ENCODE data around the gene TNFAIP1. TPM values are rescaled to one million over a fixed set of nuclear protein-coding genes. Genes with fewer than 3 reads are reported as not detected.

Gene TNFAIP1
- total RNA-seq, 1 donor from 2014 or later = 36.8 TPM

DNA sequence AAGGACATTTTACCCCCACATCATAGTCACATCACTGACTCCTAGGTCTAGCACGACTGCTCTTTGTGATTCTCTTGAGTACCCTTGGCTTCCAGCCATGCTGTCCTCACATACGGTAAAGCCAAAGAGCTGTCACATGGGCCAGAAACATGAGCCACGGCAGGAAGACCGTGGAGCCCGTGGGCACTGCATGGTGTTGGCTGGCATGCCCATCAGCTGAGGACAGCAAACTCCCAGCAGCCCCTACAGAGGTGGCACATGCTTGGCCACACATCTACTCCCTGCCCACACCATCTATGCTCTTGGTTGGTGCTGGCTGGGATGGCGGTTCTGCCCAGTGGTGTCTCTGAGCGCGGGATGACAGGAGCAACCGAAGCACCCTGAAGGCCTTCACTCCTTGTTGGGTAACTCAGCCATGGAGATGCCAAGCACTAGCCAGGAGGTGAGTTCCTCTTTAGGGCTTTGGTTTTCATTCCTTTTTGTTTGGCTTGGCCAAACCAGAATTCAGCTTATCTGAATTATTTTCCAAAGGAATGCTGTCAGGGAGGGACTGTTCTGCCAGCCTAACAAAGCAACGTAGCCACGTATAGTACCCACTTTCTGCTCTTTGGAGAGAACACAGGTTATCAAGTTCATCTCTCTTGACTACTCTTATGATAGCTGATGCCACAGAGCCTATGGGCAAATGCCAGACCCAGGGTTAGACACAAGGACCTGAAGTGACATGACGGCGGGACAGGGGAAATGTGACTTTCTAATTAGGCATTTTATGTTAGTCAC lies 10.0 kb downstream of the TNFAIP1 start:
- DNase-seq (ENCODE audit: low spot score) = no peak

- DNase-seq (ENCODE audit: low spot score) = no peak
These were observed 10.6 kb downstream of the TNFAIP1 start for GRCh38 chr17:28346199-28346580.

DNA sequence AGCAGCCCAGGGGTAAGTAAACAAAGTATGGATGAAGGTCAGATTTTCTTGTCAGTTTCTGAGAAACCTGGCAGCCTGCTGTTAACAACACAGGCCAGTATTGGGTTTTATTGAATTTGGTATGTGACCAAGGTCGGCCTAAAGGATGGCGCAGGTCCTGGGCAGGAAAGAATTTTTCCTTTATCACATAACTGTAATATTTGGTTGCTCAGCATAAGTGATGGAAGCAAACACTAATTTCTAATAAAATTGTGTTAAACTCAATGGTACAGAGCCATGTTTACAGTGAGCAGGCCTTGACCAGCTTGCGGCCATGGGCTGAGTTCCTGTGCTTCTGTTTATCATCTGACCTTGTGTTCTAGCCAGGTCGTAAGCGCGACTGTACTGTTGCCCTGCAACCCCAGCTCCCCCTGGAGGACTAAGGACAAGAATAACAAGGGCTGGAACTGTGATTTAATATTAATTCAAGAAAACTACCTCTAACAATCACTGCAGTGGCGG lies 11.2 kb downstream of the TNFAIP1 start:
- DNase-seq (ENCODE audit: low spot score) = no peak

- no peak for DNase-seq (ENCODE audit: low spot score)
These were observed 11.8 kb downstream of the TNFAIP1 start for GRCh38 chr17:28347261-28347891.

GRCh38 chr17:28348979-28349378 lies 13.4 kb downstream of the TNFAIP1 start:
- DNase-seq (ENCODE audit: low spot score) = no peak

DNA sequence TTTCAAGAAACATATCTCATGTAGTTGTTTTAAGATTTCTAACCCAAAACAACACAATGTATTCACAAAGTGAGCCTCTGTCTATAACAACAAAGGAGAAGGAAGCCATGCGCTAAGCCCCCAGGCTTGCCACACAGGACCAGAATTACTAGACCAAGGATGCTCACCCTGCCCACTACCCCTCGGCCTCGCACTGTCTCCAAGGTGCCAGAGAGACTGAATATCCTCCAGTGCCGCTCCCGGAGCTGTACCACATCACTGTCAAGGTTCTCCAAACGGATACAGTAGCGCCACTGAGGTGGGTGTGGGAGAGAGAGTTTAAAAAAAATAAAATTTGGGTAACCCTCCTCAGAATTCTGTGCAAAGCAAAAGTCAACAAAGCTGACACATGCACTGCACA lies 14.7 kb downstream of the TNFAIP1 start:
- DNase-seq (ENCODE audit: low spot score) = no peak

DNA sequence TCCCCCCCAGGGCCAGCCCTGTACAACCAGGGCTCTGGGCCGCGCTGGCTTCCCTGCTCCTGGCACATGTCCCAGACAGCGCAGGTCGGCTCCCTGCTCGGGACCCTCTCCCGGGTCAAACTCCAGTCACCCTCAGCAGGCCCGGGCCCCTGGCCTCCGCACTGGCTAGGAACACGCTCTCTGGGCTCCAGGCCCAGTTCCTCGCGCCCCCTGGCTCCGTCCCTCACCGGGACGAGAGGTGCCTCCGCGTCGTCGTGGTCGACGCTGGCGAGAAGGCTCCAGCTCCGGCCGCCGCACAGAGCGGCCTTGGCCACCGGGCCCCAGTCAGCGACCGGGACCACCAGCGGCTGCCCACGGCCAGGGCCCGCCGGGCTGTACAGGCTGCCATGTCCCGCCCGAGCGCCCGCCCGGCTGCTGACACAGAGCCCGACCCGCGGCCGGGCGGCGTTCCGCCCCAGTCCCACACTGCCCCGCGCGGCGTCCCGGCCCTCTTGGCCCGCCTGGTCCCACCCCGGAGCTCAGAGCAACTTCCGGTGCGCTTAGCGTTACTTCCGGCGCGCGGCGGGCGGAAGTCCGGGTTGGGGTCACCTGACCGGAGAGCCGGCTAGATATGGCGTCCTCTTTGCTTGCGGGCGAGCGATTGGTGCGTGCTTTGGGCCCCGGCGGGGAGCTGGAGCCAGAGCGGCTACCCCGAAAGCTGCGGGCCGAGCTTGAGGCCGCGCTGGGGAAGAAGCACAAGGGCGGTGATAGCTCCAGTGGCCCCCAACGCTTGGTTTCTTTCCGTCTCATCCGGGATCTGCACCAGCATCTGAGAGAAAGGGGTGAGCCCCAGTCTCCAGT lies 21.7 kb downstream of the TNFAIP1 start, which contains the start of gene POLDIP2:
Gene POLDIP2, minus strand, starts transcription at position 467 of the 840 bp plus-strand sequence. Its CDS starts 79 bp downstream, at position 388.
- DNase-seq (ENCODE audit: low spot score) = peak; percentile 96

DNA sequence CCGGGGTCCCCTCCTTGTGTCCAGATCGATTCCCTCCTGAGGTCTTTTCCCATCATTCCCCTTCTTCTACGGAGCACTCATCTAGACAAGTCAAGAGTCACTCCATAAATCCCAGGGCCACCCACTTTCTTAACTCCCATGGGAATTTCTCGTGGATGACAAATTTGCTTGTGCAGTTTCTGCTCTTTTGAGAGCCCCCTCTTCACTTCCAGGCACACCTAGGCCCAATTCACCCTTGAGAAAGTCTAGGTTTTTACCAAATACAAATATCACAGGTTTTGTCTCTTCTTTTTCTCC lies 22.3 kb downstream of the TNFAIP1 start:
- DNase-seq (ENCODE audit: low spot score) = no peak

- no peak for DNase-seq (ENCODE audit: low spot score)
These were observed 27.6 kb downstream of the TNFAIP1 start for GRCh38 chr17:28363186-28363585.

DNA sequence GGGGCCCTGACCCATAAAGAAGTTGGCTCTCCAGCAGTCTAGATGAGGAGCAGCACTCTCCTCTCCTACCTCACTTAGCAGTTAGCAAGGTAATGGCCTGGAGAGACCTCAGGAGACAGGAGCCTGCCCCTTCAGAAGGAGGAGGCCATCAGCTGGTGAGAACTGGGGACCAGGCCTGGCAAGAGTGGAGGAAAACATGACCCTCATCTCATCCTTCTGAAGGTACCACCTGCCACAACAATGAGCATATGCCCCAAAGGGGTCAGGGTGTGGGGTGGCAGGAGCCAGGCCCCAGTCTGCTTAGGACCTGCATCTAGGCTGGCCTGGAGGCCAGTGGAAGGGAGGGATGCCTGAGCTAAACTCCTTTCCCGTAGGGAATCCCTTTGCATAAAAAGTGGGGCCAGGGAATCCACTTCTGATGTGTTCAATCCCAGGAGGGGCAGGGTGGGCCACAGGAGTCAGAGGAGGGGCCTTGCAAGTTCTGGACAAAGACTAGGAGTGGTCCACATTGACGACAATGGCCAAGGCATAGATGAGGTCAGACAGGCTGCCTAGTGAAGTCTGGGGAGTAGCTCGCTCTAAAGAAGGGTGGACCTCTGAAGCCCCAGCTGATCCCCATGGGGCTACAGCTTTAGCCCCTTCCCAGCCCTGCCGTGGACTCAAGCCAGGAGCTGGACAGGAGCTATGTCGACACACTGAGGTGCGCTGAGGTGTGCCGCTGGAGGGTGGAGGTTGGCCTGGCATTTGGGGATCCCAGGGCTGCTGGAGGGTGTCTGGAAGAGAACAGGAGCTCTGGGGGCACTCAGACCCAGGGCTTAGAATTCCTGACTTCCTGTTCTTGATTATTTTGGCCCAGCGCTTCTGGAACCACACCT lies 28.5 kb downstream of the TNFAIP1 start:
- DNase-seq (ENCODE audit: low spot score) = no peak

- no peak for DNase-seq (ENCODE audit: low spot score)
These were observed 29.3 kb downstream of the TNFAIP1 start, which contains the start of gene SEBOX for GRCh38 chr17:28364665-28365363. TSS of gene SEBOX (minus strand) at chr17:28365199. CDS start at chr17:28365151, 48 bp downstream.

DNA sequence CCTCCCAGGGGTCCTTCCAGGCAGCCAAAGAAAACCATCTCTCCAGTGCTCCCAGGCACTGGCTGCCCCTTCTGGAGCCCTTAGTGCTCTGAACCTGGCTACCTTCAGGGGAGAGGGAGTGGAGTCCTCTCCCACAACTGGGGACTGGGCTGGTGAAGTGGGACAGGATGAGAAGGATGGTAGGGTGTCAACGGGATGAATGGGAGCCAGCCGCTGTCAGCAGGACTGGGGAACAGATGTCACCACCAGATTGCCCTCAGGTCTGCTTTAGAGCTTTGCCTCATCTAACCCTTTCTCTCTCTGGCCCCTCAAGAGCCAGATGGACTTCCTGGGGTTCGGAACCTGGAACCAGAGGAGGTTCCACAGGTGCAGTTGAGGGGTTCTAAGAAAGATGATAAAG lies 29.9 kb downstream of the TNFAIP1 start:
- DNase-seq (ENCODE audit: low spot score) = no peak

- DNase-seq (ENCODE audit: low spot score) = no peak
These were observed 31.0 kb downstream of the TNFAIP1 start for GRCh38 chr17:28366605-28367004.

DNA sequence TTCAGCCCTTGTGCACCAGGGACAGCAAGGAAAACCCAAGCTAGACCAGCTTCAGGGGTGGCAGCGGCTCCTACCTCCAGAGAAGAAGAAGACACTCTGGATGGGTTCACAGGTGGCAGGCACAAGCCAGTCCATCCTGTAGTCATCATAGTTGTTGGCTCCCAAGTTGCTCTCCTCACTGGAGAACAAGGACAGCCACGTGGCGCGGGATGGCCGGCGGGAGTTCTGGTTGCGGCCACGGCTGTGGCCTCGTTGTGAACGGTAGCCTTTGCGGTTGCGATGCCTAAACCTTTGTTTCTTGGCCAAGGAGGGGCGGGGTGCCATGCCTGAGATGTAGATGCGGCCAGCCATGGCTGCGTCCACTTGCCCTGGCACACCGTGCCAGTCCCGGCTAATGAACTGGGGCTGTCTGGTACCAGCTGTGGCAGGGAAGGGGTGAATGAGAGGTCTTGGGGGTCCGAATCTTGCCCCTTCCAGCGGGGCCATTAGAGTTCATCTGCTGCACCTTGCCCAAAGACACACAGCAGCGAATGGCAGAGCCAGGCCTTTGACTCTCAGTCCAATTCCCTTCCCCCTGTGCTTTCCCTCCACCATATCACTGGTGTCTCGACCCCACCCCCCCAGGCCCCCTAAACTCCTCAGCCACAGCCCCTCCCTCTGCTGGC lies 32.2 kb downstream of the TNFAIP1 start:
- DNase-seq (ENCODE audit: low spot score) = no peak

DNA sequence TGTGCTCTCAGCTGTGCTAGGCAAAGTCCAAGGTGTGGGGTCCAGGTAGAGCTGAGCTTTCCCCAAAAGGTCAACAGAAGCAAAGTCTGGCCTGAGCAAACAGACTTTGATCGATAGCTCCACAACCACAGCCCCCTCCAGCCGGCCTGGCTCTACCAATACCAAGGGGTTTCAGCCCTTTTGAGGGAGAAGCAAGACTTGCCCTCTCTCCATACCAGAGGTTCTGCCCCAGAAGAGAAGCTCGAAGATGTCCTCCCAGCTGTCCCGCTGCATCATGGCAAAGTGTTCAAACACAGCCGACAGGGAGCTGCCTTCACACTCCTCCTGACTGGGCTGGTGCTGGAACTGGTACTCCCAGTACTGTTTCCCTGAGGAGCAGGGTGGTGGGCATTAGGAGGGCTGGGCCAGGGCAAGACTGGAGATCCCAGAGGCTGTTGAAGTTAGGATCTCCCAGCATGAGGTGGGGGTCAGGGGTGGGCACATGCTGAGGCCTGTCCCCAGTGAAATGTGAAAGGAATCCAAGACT lies 32.8 kb downstream of the TNFAIP1 start:
- DNase-seq (ENCODE audit: low spot score) = no peak

- no peak for DNase-seq (ENCODE audit: low spot score)
These were observed 33.5 kb downstream of the TNFAIP1 start for GRCh38 chr17:28368915-28369683.

DNA sequence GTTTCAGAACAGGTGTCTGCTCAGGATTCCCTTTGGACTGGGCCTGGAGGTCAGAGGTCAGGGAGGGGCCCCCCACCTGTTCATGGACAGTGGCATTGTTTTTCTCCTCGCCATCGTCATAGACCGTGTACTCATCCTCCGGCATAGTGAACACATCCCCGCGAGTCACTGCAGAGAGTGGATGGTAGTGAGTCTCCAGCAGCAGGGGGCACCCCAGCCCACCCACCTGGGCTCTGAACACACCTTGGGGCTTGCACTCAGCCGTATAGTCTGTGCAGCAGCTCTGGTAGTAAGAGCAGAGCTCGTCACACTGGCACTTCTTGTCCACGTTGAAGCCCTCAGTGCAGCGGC lies 34.1 kb downstream of the TNFAIP1 start:
- no peak for DNase-seq (ENCODE audit: low spot score)

GRCh38 chr17:28370035-28370743 lies 34.6 kb downstream of the TNFAIP1 start, which contains the start of gene VTN:
TSS of gene VTN (minus strand) at chr17:28370307. CDS start at chr17:28370203, 104 bp downstream.
- peak; percentile 77 for DNase-seq (ENCODE audit: low spot score)

All from umbilical cord (tissue), 2 donors.